Fibroblast of villous mesenchyme (primary cell): ENCODE measurements around the gene CAMKMT. TPM values are rescaled to one million over a fixed set of nuclear protein-coding genes. Genes with fewer than 3 reads are reported as not detected.

Source experiments
- DNase-seq: peaks from one replicate; pipeline ENCODE4 v3.0.0-alpha.2; 2010; ENCODE audit warnings: low read depth
- H3K4me3 ChIP-seq: 2 replicates; pipeline ENCODE4 v1.5.1; 2011; ENCODE audit warnings: low read depth, mild to moderate bottlenecking, low read length
- total RNA-seq: library from RNA; depleted of rRNA; stranded (reverse); fragments of >200 nt; gene quantifications from 2 replicates; pipeline ENCODE4 v1.2.3, GENCODE V29; 2012
- TF ChIP-seq, protein P1 (sequence below): IDR thresholded peaks from 2 replicates; pipeline ENCODE4 v1.5.1; 2012; ENCODE audit warnings: low read depth, mild to moderate bottlenecking, low read length; ENCODE audit not compliant: insufficient read depth

The CAMKMT gene
- total RNA-seq, 1 donor: 9.9 TPM

DNA sequence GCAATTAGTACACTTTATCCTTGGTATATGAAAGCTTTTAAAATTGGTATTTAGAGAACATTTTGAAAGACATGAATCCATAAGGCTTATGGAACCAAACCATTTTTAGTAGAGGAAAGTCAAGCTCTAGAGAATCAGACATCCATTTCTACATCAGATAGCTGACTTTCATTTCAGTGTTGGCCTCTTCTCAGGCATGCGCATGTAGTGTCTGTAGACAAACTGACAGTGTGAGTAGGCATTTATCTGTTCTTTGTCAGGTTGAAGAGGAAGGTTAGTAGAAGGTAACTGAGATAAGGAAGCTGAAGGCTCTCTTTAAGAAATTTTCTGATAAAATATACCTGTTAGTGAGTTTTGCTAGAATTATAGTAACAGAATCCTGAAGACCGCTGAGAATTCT is 357.8 kb downstream of the CAMKMT start:
- no peak for DNase-seq
- H3K4me3 ChIP-seq: no peak overlapping the region
- TF ChIP-seq, protein P1, sequence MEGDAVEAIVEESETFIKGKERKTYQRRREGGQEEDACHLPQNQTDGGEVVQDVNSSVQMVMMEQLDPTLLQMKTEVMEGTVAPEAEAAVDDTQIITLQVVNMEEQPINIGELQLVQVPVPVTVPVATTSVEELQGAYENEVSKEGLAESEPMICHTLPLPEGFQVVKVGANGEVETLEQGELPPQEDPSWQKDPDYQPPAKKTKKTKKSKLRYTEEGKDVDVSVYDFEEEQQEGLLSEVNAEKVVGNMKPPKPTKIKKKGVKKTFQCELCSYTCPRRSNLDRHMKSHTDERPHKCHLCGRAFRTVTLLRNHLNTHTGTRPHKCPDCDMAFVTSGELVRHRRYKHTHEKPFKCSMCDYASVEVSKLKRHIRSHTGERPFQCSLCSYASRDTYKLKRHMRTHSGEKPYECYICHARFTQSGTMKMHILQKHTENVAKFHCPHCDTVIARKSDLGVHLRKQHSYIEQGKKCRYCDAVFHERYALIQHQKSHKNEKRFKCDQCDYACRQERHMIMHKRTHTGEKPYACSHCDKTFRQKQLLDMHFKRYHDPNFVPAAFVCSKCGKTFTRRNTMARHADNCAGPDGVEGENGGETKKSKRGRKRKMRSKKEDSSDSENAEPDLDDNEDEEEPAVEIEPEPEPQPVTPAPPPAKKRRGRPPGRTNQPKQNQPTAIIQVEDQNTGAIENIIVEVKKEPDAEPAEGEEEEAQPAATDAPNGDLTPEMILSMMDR: no peak

DNA sequence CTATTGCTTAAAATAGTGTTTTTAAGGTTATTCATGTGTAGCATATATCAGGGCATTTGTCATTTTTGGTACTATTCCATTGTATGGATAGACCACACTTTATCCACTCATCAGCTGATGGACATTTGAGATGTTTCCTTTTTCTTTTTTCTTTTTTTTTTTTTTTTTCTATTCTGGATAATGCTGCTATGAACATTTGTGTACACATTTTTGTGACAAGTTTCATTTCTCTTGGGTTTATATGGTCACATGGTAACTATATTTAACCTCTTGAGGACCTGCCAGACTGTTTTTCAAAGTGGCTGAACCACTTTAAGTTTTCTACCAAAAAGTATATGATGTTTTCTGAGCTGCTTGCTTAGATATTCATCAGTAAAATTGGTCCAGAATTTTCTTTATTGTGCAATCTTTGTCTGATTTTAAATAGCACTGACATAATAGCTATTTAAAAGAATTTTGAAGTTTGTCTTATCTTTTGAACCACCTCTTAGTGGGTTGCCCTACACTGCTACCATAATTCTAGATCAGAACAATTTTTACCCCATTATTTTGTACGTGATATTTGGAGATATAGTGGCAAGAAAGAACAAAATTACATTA is 360.4 kb downstream of the CAMKMT start:
- TF ChIP-seq, protein P1: no peak
- no peak overlapping the region for H3K4me3 ChIP-seq
- no peak for DNase-seq

DNA sequence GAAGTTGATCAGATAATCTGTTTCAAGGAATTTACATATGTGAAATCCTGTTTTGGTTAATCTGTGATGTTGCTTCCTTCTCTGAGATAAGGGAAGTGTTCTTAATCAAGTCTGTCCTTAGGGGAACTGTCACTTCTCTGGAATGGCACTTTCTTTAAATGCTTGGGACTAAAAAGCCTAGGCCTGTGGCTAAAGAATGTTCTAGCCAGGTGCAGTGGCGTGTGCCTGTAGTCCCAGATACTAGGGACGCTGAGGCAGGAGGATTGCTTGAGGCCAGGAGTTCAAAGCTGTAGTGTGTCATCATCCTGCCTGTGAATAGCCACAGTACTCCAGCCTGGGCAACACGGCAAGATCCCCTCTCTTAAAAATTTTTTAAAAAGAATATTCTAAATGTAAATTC is 362.2 kb downstream of the CAMKMT start:
- no peak overlapping the region for H3K4me3 ChIP-seq
- no peak for DNase-seq
- TF ChIP-seq, protein P1: no peak

DNA sequence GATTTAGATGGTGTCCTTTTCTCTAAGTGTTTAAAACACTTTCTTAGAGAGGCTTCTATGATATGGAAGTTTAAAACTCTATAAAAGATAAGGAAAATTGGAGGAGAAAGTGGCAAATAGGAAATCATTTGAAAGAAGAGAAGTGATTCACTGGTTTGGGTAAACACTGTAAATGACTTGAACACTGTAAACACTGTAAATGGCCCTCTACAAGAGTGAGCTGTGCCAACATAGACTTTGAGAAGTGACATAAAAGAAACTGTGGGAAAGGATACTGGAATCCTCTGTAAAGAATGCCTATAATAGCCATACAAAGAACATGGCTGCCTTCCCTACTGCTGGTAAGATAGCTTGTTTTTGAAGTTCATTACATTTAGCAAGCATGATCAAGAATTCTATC is 368.8 kb downstream of the CAMKMT start:
- no peak for DNase-seq
- no peak overlapping the region for H3K4me3 ChIP-seq
- TF ChIP-seq, protein P1: no peak

DNA sequence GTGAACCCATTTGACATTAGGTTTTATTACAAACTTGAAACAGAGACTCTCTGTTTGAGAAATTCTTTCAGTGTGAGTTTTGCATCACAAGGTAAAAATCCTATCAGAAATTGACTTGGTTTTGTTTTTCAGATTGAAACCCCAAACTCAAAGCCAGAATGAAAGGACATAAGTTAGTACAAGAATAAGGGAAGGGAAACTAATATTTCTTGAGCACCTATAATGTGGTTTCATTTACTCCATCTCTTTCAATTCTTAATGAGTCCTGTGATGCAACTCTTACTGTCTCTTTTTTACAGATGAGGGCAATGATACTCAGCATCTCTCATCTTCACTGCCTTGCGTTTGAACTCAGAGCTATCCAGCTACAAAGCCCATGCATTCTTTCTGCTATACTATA is 369.8 kb downstream of the CAMKMT start:
- TF ChIP-seq, protein P1: no peak
- H3K4me3 ChIP-seq: no peak overlapping the region
- no peak for DNase-seq

DNA sequence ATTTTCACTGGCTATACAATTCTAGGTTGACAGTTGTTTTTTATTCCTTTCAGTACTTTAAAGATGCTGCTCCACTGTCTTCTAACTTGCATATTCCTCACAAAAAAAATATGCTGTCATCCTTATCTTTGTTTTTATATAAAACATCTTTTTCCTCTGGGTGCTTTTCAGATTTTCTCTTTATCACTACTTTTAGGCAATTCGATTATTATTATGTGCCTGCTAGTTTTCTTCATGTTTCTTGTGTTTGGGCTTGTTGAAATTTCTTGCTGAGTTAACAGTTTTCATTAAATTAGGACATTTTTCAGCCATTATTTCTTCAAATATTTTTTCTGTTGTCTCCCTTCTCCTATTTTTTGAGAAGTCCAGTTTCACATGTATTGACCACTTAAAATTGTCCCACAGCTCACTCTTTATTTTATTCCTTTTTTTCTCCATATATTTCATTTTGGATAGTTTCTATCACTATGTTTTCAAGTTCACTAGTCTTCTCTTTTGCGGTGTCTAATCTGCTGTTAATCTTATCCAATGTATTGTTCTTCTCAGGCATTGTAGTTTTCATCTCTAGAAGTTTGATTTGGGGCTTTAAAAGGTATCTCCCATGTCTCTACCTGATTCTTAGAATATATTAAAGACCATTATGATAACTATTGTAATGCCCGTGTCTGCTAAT is 374.7 kb downstream of the CAMKMT start:
- TF ChIP-seq, protein P1: no peak
- DNase-seq: no peak

More for the DNA sequence above, 374.7 kb downstream of the CAMKMT start:
- no peak overlapping the region for H3K4me3 ChIP-seq
